Measurements from ENCODE around the gene RPTOR. TPM values are rescaled to one million over a fixed set of nuclear protein-coding genes. Genes with fewer than 3 reads are reported as not detected.

The RPTOR gene
- total RNA-seq, 2 experiments from 2014 or later = 48.7 to 58.2 TPM

- ChIA-PET POLR2A (no interaction called here), CTCF (interaction anchor here (1.2 kb wide), 1 partner anchor 9 kb away, joined by 3 read pairs; no protein-coding TSS in a partner anchor)
- H3K4me1 Mint-ChIP-seq = peaks cover 65% of the 10 kb centered on the region
- H3K9me3 Mint-ChIP-seq = peaks cover 28% of the 10 kb centered on the region
- H3K4me3 Mint-ChIP-seq = no peak overlapping the region
- peaks cover 66% of the 10 kb centered on the region for H3K36me3 Mint-ChIP-seq (ENCODE audit: low read depth)
- H3K27me3 Mint-ChIP-seq = no peaks in the 10 kb centered on the region
- peak overlapping the region; percentile 74 for H3K27ac Mint-ChIP-seq
- no peak for DNase-seq
These were observed 106.3 kb downstream of the RPTOR start for GRCh38 chr17:80650751-80651518.

- H3K4me3 Mint-ChIP-seq = no peak overlapping the region
These were observed 108.2 kb downstream of the RPTOR start for GRCh38 chr17:80652756-80653330.

GRCh38 chr17:80653856-80654255 is 109.2 kb downstream of the RPTOR start:
- Mint-ChIP-seq H3K4me1 (peaks cover 39% of the 10 kb centered on the region), H3K4me3 (no peak overlapping the region), H3K27me3 (no peaks in the 10 kb centered on the region), H3K27ac (no peak overlapping the region), H3K36me3 (ENCODE audit: low read depth) (peaks cover 72% of the 10 kb centered on the region), H3K9me3 (peaks cover 46% of the 10 kb centered on the region)
- DNase-seq = no peak
- ChIA-PET POLR2A (no interaction called here), CTCF (interaction anchor here (0.6 to 0.7 kb wide), 3 partner anchors 23 to 626 kb away, joined by 3 to 5 read pairs (median 3); no protein-coding TSS in a partner anchor)

More at GRCh38 chr17:80652756-80653330, 108.2 kb downstream of the RPTOR start:
- Mint-ChIP-seq H3K27ac (no peak overlapping the region), H3K27me3 (no peaks in the 10 kb centered on the region), H3K36me3 (ENCODE audit: low read depth) (peaks cover 70% of the 10 kb centered on the region), H3K4me1 (peaks cover 49% of the 10 kb centered on the region), H3K9me3 (peaks cover 40% of the 10 kb centered on the region)
- POLR2A ChIA-PET = no interaction called here
- CTCF ChIA-PET = no interaction called here
- no peak for DNase-seq

GRCh38 chr17:80655608-80656007 is 111.0 kb downstream of the RPTOR start:
- Mint-ChIP-seq H3K27ac (no peak overlapping the region), H3K4me3 (no peak overlapping the region), H3K36me3 (ENCODE audit: low read depth) (peaks cover 63% of the 10 kb centered on the region), H3K27me3 (no peaks in the 10 kb centered on the region), H3K4me1 (peaks cover 25% of the 10 kb centered on the region), H3K9me3 (peaks cover 40% of the 10 kb centered on the region)
- CTCF ChIA-PET = no interaction called here
- POLR2A ChIA-PET = no interaction called here
- no peak for DNase-seq

- H3K36me3 Mint-ChIP-seq (ENCODE audit: low read depth) = peaks cover 60% of the 10 kb centered on the region
- H3K4me1 Mint-ChIP-seq = peaks cover 21% of the 10 kb centered on the region
- POLR2A ChIA-PET = no interaction called here
- H3K27me3 Mint-ChIP-seq = no peaks in the 10 kb centered on the region
- H3K9me3 Mint-ChIP-seq = peaks cover 33% of the 10 kb centered on the region
- DNase-seq = no peak
- CTCF ChIA-PET = no interaction called here
- no peak overlapping the region for H3K4me3 Mint-ChIP-seq
- no peak overlapping the region for H3K27ac Mint-ChIP-seq
These were observed 112.0 kb downstream of the RPTOR start for GRCh38 chr17:80656590-80656989.

- Mint-ChIP-seq H3K36me3 (ENCODE audit: low read depth) (peaks cover 63% of the 10 kb centered on the region), H3K9me3 (peaks cover 33% of the 10 kb centered on the region), H3K4me3 (no peak overlapping the region), H3K4me1 (peaks cover 26% of the 10 kb centered on the region), H3K27me3 (no peaks in the 10 kb centered on the region), H3K27ac (no peak overlapping the region)
- DNase-seq = no peak
- ChIA-PET POLR2A (interaction anchor here (0.6 kb wide), 1 partner anchor 188 kb away, joined by 3 read pairs; no protein-coding TSS in a partner anchor), CTCF (no interaction called here)
These were observed 112.9 kb downstream of the RPTOR start for GRCh38 chr17:80657561-80657960.

GRCh38 chr17:80658821-80659220 is 114.2 kb downstream of the RPTOR start:
- no peak for DNase-seq
- peaks cover 59% of the 10 kb centered on the region for H3K36me3 Mint-ChIP-seq (ENCODE audit: low read depth)
- no peaks in the 10 kb centered on the region for H3K27me3 Mint-ChIP-seq
- H3K9me3 Mint-ChIP-seq = peaks cover 28% of the 10 kb centered on the region
- H3K27ac Mint-ChIP-seq = peak overlapping the region; percentile 1
- peaks cover 33% of the 10 kb centered on the region for H3K4me1 Mint-ChIP-seq
- ChIA-PET CTCF (no interaction called here), POLR2A (no interaction called here)
- H3K4me3 Mint-ChIP-seq = no peak overlapping the region

GRCh38 chr17:80659651-80660050 is 115.0 kb downstream of the RPTOR start:
- DNase-seq = no peak
- ChIA-PET CTCF (interaction anchor here (1.0 kb wide), 1 partner anchor 10 kb away, joined by 10 read pairs; no protein-coding TSS in a partner anchor), POLR2A (no interaction called here)
- Mint-ChIP-seq H3K4me3 (no peak overlapping the region), H3K9me3 (peaks cover 26% of the 10 kb centered on the region), H3K27ac (no peak overlapping the region), H3K4me1 (peaks cover 42% of the 10 kb centered on the region), H3K27me3 (no peaks in the 10 kb centered on the region), H3K36me3 (ENCODE audit: low read depth) (peaks cover 53% of the 10 kb centered on the region)

- Mint-ChIP-seq H3K27me3 (no peaks in the 10 kb centered on the region), H3K27ac (peak overlapping the region; percentile 33), H3K4me1 (peaks cover 48% of the 10 kb centered on the region), H3K4me3 (no peak overlapping the region), H3K36me3 (ENCODE audit: low read depth) (peaks cover 48% of the 10 kb centered on the region), H3K9me3 (peaks cover 24% of the 10 kb centered on the region)
- ChIA-PET POLR2A (no interaction called here), CTCF (interaction anchor here (0.6 to 1.0 kb wide), 3 partner anchors 11 to 514 kb away, joined by 3 to 10 read pairs (median 5); no protein-coding TSS in a partner anchor)
- no peak for DNase-seq
These were observed 116.0 kb downstream of the RPTOR start for GRCh38 chr17:80660527-80661198.

GRCh38 chr17:80662557-80662956 is 117.9 kb downstream of the RPTOR start:
- peak overlapping the region; percentile 99 for H3K27ac Mint-ChIP-seq
- CTCF ChIA-PET = no interaction called here
- H3K4me1 Mint-ChIP-seq = peaks cover 65% of the 10 kb centered on the region

GRCh38 chr17:80663781-80664206 is 119.2 kb downstream of the RPTOR start:
- peaks cover 77% of the 10 kb centered on the region for H3K4me1 Mint-ChIP-seq
- H3K36me3 Mint-ChIP-seq (ENCODE audit: low read depth) = peaks cover 43% of the 10 kb centered on the region
- H3K4me3 Mint-ChIP-seq = peak overlapping the region; percentile 63
- H3K9me3 Mint-ChIP-seq = peaks cover 2% of the 10 kb centered on the region
- DNase-seq = peak; percentile 71
- ChIA-PET POLR2A (no interaction called here), CTCF (no interaction called here)
- no peaks in the 10 kb centered on the region for H3K27me3 Mint-ChIP-seq
- H3K27ac Mint-ChIP-seq = peak overlapping the region; percentile 99

More at GRCh38 chr17:80662557-80662956, 117.9 kb downstream of the RPTOR start:
- POLR2A ChIA-PET = no interaction called here
- H3K9me3 Mint-ChIP-seq = peaks cover 12% of the 10 kb centered on the region
- H3K27me3 Mint-ChIP-seq = no peaks in the 10 kb centered on the region
- no peak for DNase-seq
- peaks cover 47% of the 10 kb centered on the region for H3K36me3 Mint-ChIP-seq (ENCODE audit: low read depth)
- no peak overlapping the region for H3K4me3 Mint-ChIP-seq

GRCh38 chr17:80664217-80664790 is 119.7 kb downstream of the RPTOR start:
- H3K9me3 Mint-ChIP-seq = no peaks in the 10 kb centered on the region
- peak overlapping the region; percentile 99 for H3K27ac Mint-ChIP-seq
- POLR2A ChIA-PET = no interaction called here
- peaks cover 82% of the 10 kb centered on the region for H3K4me1 Mint-ChIP-seq
- peaks cover 41% of the 10 kb centered on the region for H3K36me3 Mint-ChIP-seq (ENCODE audit: low read depth)
- H3K27me3 Mint-ChIP-seq = no peaks in the 10 kb centered on the region
- CTCF ChIA-PET = no interaction called here
- no peak for DNase-seq
- H3K4me3 Mint-ChIP-seq = peak overlapping the region; percentile 63

- peak overlapping the region; percentile 71 for H3K4me3 Mint-ChIP-seq
- ChIA-PET POLR2A (no interaction called here), CTCF (no interaction called here)
- peaks cover 93% of the 10 kb centered on the region for H3K4me1 Mint-ChIP-seq
- H3K36me3 Mint-ChIP-seq (ENCODE audit: low read depth) = peaks cover 47% of the 10 kb centered on the region
- H3K27me3 Mint-ChIP-seq = no peaks in the 10 kb centered on the region
- H3K27ac Mint-ChIP-seq = peak overlapping the region; percentile 84
- H3K9me3 Mint-ChIP-seq = no peaks in the 10 kb centered on the region
- no peak for DNase-seq
These were observed 121.2 kb downstream of the RPTOR start for GRCh38 chr17:80665792-80666191.

Measured in activated CD4-positive, alpha-beta T cell treated with anti-CD3 and anti-CD28 coated beads, Interleukin-2, amount 10 ng/mL, durations not matched to agents 7 days and 5 days (primary cell).